ENCODE measurements around the gene TTLL8. TPM values are rescaled to one million over a fixed set of nuclear protein-coding genes. Genes with fewer than 3 reads are reported as not detected.
A peak's percentile ranks its signal among the peaks of the same experiment; 100 is the strongest.

The TTLL8 gene
- total and polyA plus RNA-seq, 2 donors (not counting 1 experiment from before 2014, with no cell fraction given), result not detected

DNA sequence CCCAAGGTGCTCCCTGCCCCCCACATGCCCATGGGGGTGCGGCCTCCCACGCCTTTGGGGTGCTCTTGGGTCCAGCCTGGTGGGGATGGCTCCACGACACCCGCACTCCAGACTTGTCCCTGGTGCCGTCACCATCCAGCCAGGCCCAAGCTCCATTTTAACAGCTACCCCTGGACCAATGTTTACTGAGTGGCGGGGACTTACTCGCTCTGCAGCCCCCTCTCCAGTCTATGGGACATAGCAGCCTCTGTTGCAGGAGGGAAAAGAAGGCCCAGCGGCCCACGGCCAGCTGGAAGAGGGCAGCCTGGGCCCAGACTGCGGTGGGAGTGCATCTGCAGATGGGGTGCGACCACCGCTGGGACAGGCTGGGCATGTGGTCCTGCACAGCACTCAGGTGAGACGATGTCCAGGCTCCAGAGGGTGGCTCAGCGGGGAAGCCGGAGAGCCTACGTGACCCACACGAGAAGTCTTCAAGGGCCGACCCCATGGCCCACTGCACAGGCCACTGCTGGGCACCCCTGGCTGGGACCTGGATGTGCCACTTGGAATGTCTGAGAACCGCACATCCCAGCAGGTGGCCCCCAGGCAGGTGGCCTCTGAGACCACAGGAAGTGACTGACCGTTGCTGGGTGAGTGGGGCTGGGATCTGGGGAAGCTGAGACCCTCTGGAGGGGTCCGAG is 63.6 kb downstream of the TTLL8 start:
- no peaks in the 10 kb centered on the region for H3K9me3 ChIP-seq (ENCODE audit: control insufficient read depth, insufficient read depth, low read depth, low read length)
- H3K4me1 ChIP-seq (ENCODE audit: control insufficient read depth, extremely low read depth, insufficient read depth, low read length), result no peaks in the 10 kb centered on the region
- H4K20me1 ChIP-seq (ENCODE audit: control insufficient read depth, extremely low read depth, insufficient read depth, low read length), result no peaks in the 10 kb centered on the region

DNA sequence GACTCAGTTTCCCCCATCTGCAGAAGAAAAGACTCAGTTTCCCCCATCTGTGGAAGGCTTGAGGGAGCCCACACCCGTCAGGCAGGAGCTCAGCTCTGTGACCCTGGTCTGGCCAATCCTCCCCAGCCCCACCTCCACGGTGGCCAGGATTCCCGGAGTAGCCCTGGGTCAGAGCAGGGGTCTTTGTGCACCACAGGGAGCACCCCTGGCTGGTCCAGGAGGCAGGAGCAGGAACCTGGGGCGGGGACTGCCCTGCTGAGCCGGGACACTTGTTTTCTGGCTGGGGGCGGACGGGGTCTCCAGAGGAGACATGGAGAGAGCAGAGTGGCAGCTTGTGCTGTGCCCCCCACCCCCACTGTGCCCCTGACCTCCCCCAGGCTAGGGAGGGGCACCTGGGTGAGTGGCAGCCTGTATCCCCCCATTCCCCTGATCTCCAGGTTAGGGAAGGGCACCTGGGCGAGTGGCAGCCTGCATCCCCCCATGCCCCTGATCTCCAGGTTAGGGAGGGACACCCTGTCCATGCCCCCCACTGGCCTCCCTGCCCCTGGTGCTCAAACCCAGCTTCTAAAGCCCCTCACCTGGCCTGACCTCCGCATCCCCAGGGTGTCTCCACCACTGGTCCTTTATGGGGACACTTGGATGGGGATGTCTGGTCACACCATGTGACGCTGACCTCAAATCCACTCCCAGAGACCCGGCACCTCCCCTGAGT is 64.3 kb downstream of the TTLL8 start:
- no peaks in the 10 kb centered on the region for H3K9me3 ChIP-seq (ENCODE audit: control insufficient read depth, insufficient read depth, low read depth, low read length)
- no peaks in the 10 kb centered on the region for H3K4me1 ChIP-seq (ENCODE audit: control insufficient read depth, extremely low read depth, insufficient read depth, low read length)
- no peaks in the 10 kb centered on the region for H3K36me3 ChIP-seq (ENCODE audit: control insufficient read depth, insufficient read depth, low read length)
- no peak overlapping the region for H3K27ac ChIP-seq (ENCODE audit: insufficient read depth, low read length)
- no peak for DNase-seq (ENCODE audit: low read depth in 2 of 2)
- no peaks in the 10 kb centered on the region for H3K79me2 ChIP-seq (ENCODE audit: control insufficient read depth, insufficient read depth, low read length)
- no peak overlapping the region for H2AFZ ChIP-seq (ENCODE audit: low read length)
- H3K27me3 ChIP-seq (ENCODE audit: control insufficient read depth, insufficient read depth, low read length), result no peaks in the 10 kb centered on the region
- H3K4me2 ChIP-seq (ENCODE audit: extremely low read depth, insufficient read depth, low read length), result no peak overlapping the region
- H3K4me3 ChIP-seq (replicated peaks in 1 of 4; ENCODE audit: control extremely low read depth in 1 of 4, insufficient read depth in 1 of 4, low read depth in 3 of 4, low read length in 4 of 4), result no peak overlapping the region
- no peaks in the 10 kb centered on the region for H4K20me1 ChIP-seq (ENCODE audit: control insufficient read depth, extremely low read depth, insufficient read depth, low read length)
- TF ChIP-seq, protein P1, sequence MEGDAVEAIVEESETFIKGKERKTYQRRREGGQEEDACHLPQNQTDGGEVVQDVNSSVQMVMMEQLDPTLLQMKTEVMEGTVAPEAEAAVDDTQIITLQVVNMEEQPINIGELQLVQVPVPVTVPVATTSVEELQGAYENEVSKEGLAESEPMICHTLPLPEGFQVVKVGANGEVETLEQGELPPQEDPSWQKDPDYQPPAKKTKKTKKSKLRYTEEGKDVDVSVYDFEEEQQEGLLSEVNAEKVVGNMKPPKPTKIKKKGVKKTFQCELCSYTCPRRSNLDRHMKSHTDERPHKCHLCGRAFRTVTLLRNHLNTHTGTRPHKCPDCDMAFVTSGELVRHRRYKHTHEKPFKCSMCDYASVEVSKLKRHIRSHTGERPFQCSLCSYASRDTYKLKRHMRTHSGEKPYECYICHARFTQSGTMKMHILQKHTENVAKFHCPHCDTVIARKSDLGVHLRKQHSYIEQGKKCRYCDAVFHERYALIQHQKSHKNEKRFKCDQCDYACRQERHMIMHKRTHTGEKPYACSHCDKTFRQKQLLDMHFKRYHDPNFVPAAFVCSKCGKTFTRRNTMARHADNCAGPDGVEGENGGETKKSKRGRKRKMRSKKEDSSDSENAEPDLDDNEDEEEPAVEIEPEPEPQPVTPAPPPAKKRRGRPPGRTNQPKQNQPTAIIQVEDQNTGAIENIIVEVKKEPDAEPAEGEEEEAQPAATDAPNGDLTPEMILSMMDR (conservative IDR thresholded peaks at IDR 0.05 in 1 of 2, IDR thresholded peaks at IDR 0.05 in 1 of 2; ENCODE audit: low read depth in 1 of 2, low read length in 2 of 2), result no peak
- no peak for TF ChIP-seq EZH2 (IDR thresholded peaks at IDR 0.05; ENCODE audit: low read length, missing control alignments)
- H3K9ac ChIP-seq (ENCODE audit: insufficient read depth, low read length), result no peak overlapping the region

More for the DNA sequence above, 63.6 kb downstream of the TTLL8 start:
- no peak for TF ChIP-seq EZH2 (IDR thresholded peaks at IDR 0.05; ENCODE audit: low read length, missing control alignments)
- TF ChIP-seq, protein P1 (conservative IDR thresholded peaks at IDR 0.05 in 1 of 2, IDR thresholded peaks at IDR 0.05 in 1 of 2; ENCODE audit: low read depth in 1 of 2, low read length in 2 of 2), result no peak
- Histone ChIP-seq H3K9ac (ENCODE audit: insufficient read depth, low read length) (no peak overlapping the region), H3K4me3 (replicated peaks in 1 of 4; ENCODE audit: control extremely low read depth in 1 of 4, insufficient read depth in 1 of 4, low read depth in 3 of 4, low read length in 4 of 4) (no peak overlapping the region), H3K4me2 (ENCODE audit: extremely low read depth, insufficient read depth, low read length) (no peak overlapping the region), H3K27ac (ENCODE audit: insufficient read depth, low read length) (no peak overlapping the region), H3K36me3 (ENCODE audit: control insufficient read depth, insufficient read depth, low read length) (no peaks in the 10 kb centered on the region), H3K27me3 (ENCODE audit: control insufficient read depth, insufficient read depth, low read length) (no peaks in the 10 kb centered on the region), H3K79me2 (ENCODE audit: control insufficient read depth, insufficient read depth, low read length) (no peaks in the 10 kb centered on the region), H2AFZ (ENCODE audit: low read length) (no peak overlapping the region)
- DNase-seq (ENCODE audit: low read depth in 2 of 2), result no peak

DNA sequence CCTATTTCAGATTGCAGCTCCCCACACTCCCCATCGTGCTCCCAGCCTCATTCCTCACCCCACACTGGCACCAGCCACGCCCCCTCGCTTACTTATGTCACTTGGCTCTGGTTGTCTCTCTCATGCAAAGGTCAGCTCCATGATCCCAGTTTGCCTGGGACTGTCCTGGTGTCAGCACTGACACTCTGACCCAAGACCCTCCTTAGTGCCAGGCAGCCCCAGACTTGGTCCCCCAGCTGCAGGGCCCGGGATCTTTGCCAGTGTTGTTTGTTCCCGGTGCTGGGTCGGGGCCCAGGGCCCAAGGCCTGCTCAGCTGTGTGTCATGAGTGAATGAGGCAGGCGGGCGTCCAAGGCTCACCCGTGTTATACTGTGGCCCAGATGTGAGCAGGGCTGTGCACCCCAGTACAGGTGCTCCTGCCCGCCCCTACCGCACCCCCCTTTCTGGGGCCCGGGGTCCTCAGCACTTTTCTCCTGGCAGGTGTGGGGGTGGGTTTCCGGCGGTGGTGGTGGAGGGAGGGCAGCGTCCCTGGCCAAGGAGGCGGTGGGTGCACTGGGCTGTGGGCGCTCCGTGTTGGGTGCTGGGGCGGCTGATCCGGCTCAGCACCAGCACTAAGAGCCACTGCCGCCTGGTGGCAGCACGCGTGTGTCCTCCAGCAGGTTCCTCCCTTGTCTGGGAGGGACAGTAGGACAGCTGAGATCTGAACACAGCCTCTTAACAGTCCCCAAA is 65.0 kb downstream of the TTLL8 start:
- H4K20me1 ChIP-seq (ENCODE audit: control insufficient read depth, extremely low read depth, insufficient read depth, low read length), result no peaks in the 10 kb centered on the region
- H3K4me1 ChIP-seq (ENCODE audit: control insufficient read depth, extremely low read depth, insufficient read depth, low read length), result no peaks in the 10 kb centered on the region
- no peak overlapping the region for H3K27ac ChIP-seq (ENCODE audit: insufficient read depth, low read length)
- H3K27me3 ChIP-seq (ENCODE audit: control insufficient read depth, insufficient read depth, low read length), result no peaks in the 10 kb centered on the region
- peak; percentile 23 to 37 for DNase-seq (ENCODE audit: low read depth in 2 of 2)
- no peak for TF ChIP-seq EZH2 (IDR thresholded peaks at IDR 0.05; ENCODE audit: low read length, missing control alignments)
- TF ChIP-seq, protein P1 (conservative IDR thresholded peaks at IDR 0.05 in 1 of 2, IDR thresholded peaks at IDR 0.05 in 1 of 2; ENCODE audit: low read depth in 1 of 2, low read length in 2 of 2), result peak; percentile 53 to 66
- H3K9me3 ChIP-seq (ENCODE audit: control insufficient read depth, insufficient read depth, low read depth, low read length), result no peaks in the 10 kb centered on the region
- no peak overlapping the region for H3K9ac ChIP-seq (ENCODE audit: insufficient read depth, low read length)
- no peaks in the 10 kb centered on the region for H3K79me2 ChIP-seq (ENCODE audit: control insufficient read depth, insufficient read depth, low read length)
- H3K36me3 ChIP-seq (ENCODE audit: control insufficient read depth, insufficient read depth, low read length), result no peaks in the 10 kb centered on the region
- no peak overlapping the region for H2AFZ ChIP-seq (ENCODE audit: low read length)
- H3K4me3 ChIP-seq (replicated peaks in 1 of 4; ENCODE audit: control extremely low read depth in 1 of 4, insufficient read depth in 1 of 4, low read depth in 3 of 4, low read length in 4 of 4), result no peak overlapping the region
- no peak overlapping the region for H3K4me2 ChIP-seq (ENCODE audit: extremely low read depth, insufficient read depth, low read length)

All from fibroblast of lung (primary cell).